ENCODE measurements around the gene CMKLR1. TPM values are rescaled to one million over a fixed set of nuclear protein-coding genes. Genes with fewer than 3 reads are reported as not detected.
A peak's percentile ranks its signal among the peaks of the same experiment; 100 is the strongest.

Gene CMKLR1
- polyA plus RNA-seq, 3 donors, result 7.5 to 11.6 (median 7.9) TPM

DNA sequence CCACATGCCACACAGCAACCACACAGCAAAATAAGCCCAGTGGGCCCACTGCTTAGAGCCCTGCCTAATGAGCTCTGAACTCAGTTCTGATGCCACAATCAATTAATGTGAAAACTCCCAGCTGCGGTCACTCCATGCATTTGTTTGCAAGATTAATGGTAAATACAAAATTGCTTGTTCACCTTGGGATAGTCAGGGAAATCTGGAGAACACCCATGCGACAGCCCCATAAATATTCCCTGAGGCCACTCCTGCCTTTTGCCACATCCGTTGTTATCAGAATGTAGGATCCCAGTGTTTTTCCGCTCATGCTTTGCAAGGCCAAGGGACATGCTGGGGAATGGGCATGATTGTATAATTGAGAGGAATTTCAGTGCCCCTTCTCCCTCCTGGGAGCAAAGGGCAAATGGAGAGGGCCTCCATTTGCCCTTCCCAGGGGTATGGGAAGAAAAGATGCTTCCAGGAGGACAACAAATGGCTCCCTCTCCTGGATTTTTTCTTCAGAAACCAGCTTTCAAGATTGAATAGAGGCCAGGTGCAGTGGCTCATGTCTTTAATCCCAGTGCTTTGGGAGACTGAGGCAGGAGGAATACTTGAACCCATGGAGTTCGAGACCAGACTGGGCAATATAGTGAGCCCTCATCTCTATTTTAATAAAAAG, 30.8 kb upstream of the CMKLR1 start:
- no peak overlapping the region for H3K4me3 ChIP-seq (replicated peaks in 1 of 3; ENCODE audit: low read depth in 2 of 3, low read length in 3 of 3)
- H3K36me3 Mint-ChIP-seq, result peaks cover 2 to 7% of the 10 kb centered on the region in 2 donors
- H3K4me1 ChIP-seq (ENCODE audit: control insufficient read depth in 1 of 2, insufficient read depth in 2 of 2, low read length in 2 of 2), result peaks cover 58 to 73% of the 10 kb centered on the region in 2 donors
- H4K20me1 ChIP-seq (ENCODE audit: insufficient read depth, low read length), result no peaks in the 10 kb centered on the region
- no peak for DNase-seq
- peaks cover 0 to 5% (median 0%) of the 10 kb centered on the region in 3 donors for H3K27me3 Mint-ChIP-seq (ENCODE audit: low read depth in 3 of 3)
- H3K9me3 ChIP-seq (replicated peaks in 1 of 2; ENCODE audit: control insufficient read depth in 1 of 2, insufficient read depth in 1 of 2, low read length in 2 of 2), result peaks cover 7 to 13% of the 10 kb centered on the region in 2 donors
- H3K79me2 ChIP-seq (ENCODE audit: insufficient read depth, low read length), result no peaks in the 10 kb centered on the region
- WGBS (ENCODE audit: insufficient coverage), result 100% methylated on average over 3 of the region's 5 CpGs
- H3K36me3 ChIP-seq (replicated peaks in 1 of 2; ENCODE audit: control insufficient read depth in 1 of 2, insufficient read depth in 2 of 2, low read length in 2 of 2), result no peaks in the 10 kb centered on the region
- no peak overlapping the region for H3K4me2 ChIP-seq (replicated peaks; ENCODE audit: extremely low read depth, low read length, poor library complexity, severe bottlenecking)
- no peak overlapping the region for H3K4me3 Mint-ChIP-seq
- peaks cover 62% of the 10 kb centered on the region for H3K4me1 Mint-ChIP-seq
- peak overlapping the region in 1 of 7 donors; percentile 41 for H3K27ac Mint-ChIP-seq
- no peak for TF ChIP-seq CTCF (IDR thresholded peaks at IDR 0.05)
- H3K27ac ChIP-seq (ENCODE audit: low read depth in 1 of 2, low read length in 2 of 2), result no peak overlapping the region
- peaks cover 7 to 16% (median 14%) of the 10 kb centered on the region in 7 donors for H3K9me3 Mint-ChIP-seq
- no peak overlapping the region for H2AFZ ChIP-seq (ENCODE audit: insufficient read depth, low read depth, low read length, poor library complexity, severe bottlenecking)
- no peaks in the 10 kb centered on the region for H3K27me3 ChIP-seq (ENCODE audit: control insufficient read depth in 2 of 2, insufficient read depth in 2 of 2, low read length in 2 of 2)
- intact Hi-C loops (cut with micrococcal nuclease), result loop anchor here in 1 of 2 donors (5.0 kb wide), 1 partner anchor 58 kb away; no protein-coding TSS in a partner anchor
- H3K9ac ChIP-seq (ENCODE audit: insufficient read depth, low read length, poor library complexity, severe bottlenecking), result no peak overlapping the region

DNA sequence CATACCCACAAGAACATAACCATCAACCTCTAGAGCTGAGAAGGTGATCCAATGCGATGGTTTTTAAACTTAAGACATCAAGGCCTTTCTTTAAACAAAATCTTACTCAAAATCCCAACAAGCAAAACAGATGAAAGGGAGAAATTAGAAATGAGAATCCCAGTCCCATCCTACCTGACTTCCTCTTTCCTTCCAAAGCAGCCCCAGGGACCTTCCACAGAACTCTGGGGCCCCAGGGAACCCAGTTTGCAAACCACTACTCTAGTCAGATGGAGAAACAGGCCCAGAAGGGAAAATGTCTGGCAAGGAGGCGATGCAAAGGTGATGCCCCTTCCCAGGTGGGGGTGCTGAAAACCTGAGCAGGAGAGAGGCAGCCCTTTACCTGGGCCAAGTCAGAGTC, 29.0 kb upstream of the CMKLR1 start:
- intact Hi-C loops (cut with micrococcal nuclease), result loop anchor here in 1 of 2 donors (5.0 kb wide), 1 partner anchor 56 kb away; no protein-coding TSS in a partner anchor
- peak in 1 of 3 donors; percentile 37 for DNase-seq
- Histone ChIP-seq H3K79me2 (ENCODE audit: insufficient read depth, low read length) (no peaks in the 10 kb centered on the region), H2AFZ (ENCODE audit: insufficient read depth, low read depth, low read length, poor library complexity, severe bottlenecking) (no peak overlapping the region), H3K4me2 (replicated peaks; ENCODE audit: extremely low read depth, low read length, poor library complexity, severe bottlenecking) (peak overlapping the region; percentile 57), H3K9me3 (replicated peaks in 1 of 2; ENCODE audit: control insufficient read depth in 1 of 2, insufficient read depth in 1 of 2, low read length in 2 of 2) (no peaks in the 10 kb centered on the region), H3K4me3 (replicated peaks in 1 of 3; ENCODE audit: low read depth in 2 of 3, low read length in 3 of 3) (peak overlapping the region in 1 of 3 experiments; percentile 51), H3K36me3 (replicated peaks in 1 of 2; ENCODE audit: control insufficient read depth in 1 of 2, insufficient read depth in 2 of 2, low read length in 2 of 2) (no peaks in the 10 kb centered on the region), H3K9ac (ENCODE audit: insufficient read depth, low read length, poor library complexity, severe bottlenecking) (no peak overlapping the region), H3K4me1 (ENCODE audit: control insufficient read depth in 1 of 2, insufficient read depth in 2 of 2, low read length in 2 of 2) (peaks cover 76 to 90% of the 10 kb centered on the region in 2 donors), H4K20me1 (ENCODE audit: insufficient read depth, low read length) (no peaks in the 10 kb centered on the region), H3K27me3 (ENCODE audit: control insufficient read depth in 2 of 2, insufficient read depth in 2 of 2, low read length in 2 of 2) (no peaks in the 10 kb centered on the region), H3K27ac (ENCODE audit: low read depth in 1 of 2, low read length in 2 of 2) (peak overlapping the region; percentile 67 to 88)
- peaks cover 0 to 5% (median 2%) of the 10 kb centered on the region in 7 donors for H3K9me3 Mint-ChIP-seq
- H3K4me3 Mint-ChIP-seq, result peak overlapping the region in 1 of 2 donors; percentile 59
- peaks cover 80% of the 10 kb centered on the region for H3K4me1 Mint-ChIP-seq
- peaks cover 0 to 6% (median 1%) of the 10 kb centered on the region in 3 donors for H3K27me3 Mint-ChIP-seq (ENCODE audit: low read depth in 3 of 3)
- no peak for TF ChIP-seq CTCF (IDR thresholded peaks at IDR 0.05)
- peak overlapping the region; percentile 83 to 96 (median 90) for H3K27ac Mint-ChIP-seq
- 100% methylated on average over 1 of the region's 2 CpGs for WGBS (ENCODE audit: insufficient coverage)
- H3K36me3 Mint-ChIP-seq, result peaks cover 2 to 4% of the 10 kb centered on the region in 2 donors
